ENCODE data around the gene VSX2.
A peak's percentile ranks its signal among the peaks of the same experiment; 100 is the strongest.

VSX2 gene

GRCh38 chr14:74302634-74303569, 63.7 kb downstream of the VSX2 start, which contains the start of gene ABCD4:
ABCD4 (minus strand) TSS chr14:74302934; CDS start chr14:74302912, 22 bp downstream.
- DNase-seq = peak; percentile 87 to 96

GRCh38 chr14:74308695-74309094, 69.4 kb downstream of the VSX2 start:
- no peak for DNase-seq

- DNase-seq = peak in 1 of 2 donors; percentile 46
Measured at GRCh38 chr14:74309125-74310022, 70.1 kb downstream of the VSX2 start.

GRCh38 chr14:74312161-74312560, 72.9 kb downstream of the VSX2 start:
- DNase-seq = no peak

Data from inflammatory macrophage treated with lipopolysaccharide for 1 hour (primary cell).